Left renal cortex interstitium (tissue), 4 donors: ENCODE measurements around the gene TRIM65. TPM values are rescaled to one million over a fixed set of nuclear protein-coding genes. Genes with fewer than 3 reads are reported as not detected.
A peak's percentile ranks its signal among the peaks of the same experiment; 100 is the strongest.
"Not testable (repeated sequence)": the region's sequence is repeated elsewhere in the genome, so short reads cannot be mapped to it uniquely, and the experiment has no call there.

Experiments used
- DNase-seq, 4 donors: peaks; one replicate each; pipeline ENCODE4 v3.0.0-alpha.2; 2013; ENCODE audit warnings: low read depth in 4 of 4, low spot score in 2 of 4, missing footprints in 1 of 4
- polyA plus RNA-seq, 4 donors: library from polyadenylated mRNA; unstranded; fragments of 120-200 nt; gene quantifications; one replicate each; pipeline ENCODE4 v1.2.1, GENCODE V29; 2013; ENCODE audit not compliant: insufficient read length in 4 of 4

The TRIM65 gene
- polyA plus RNA-seq, 4 donors: 12.2 to 19.6 (median 15.9) TPM

- DNase-seq: no peak
These were observed 1.3 kb upstream of the TRIM65 start for GRCh38 chr17:75898065-75898464.

- DNase-seq: no peak
These were observed 639 bp upstream of the TRIM65 start for GRCh38 chr17:75897160-75898019.

GRCh38 chr17:75895370-75896155 lies 1.2 kb downstream of the TRIM65 start:
- DNase-seq: no peak

- no peak for DNase-seq
These were observed 2.6 kb downstream of the TRIM65 start for GRCh38 chr17:75894049-75894733.

GRCh38 chr17:75893305-75894048 lies 3.3 kb downstream of the TRIM65 start:
- DNase-seq: no peak

GRCh38 chr17:75892556-75893224 lies 4.1 kb downstream of the TRIM65 start:
- DNase-seq: no peak

- DNase-seq: no peak
These were observed 4.9 kb downstream of the TRIM65 start for GRCh38 chr17:75891605-75892555.

GRCh38 chr17:75891022-75891604 lies 5.6 kb downstream of the TRIM65 start:
- no peak for DNase-seq

- DNase-seq: no peak
These were observed 7.3 kb downstream of the TRIM65 start for GRCh38 chr17:75889454-75889853.

- no peak for DNase-seq
These were observed 8.3 kb downstream of the TRIM65 start for GRCh38 chr17:75888484-75888883.

- not testable (repeated sequence) for DNase-seq
These were observed 10.9 kb downstream of the TRIM65 start for GRCh38 chr17:75885860-75886259.

GRCh38 chr17:75885431-75885830 lies 11.3 kb downstream of the TRIM65 start:
- DNase-seq: no peak

GRCh38 chr17:75881678-75882454 lies 14.9 kb downstream of the TRIM65 start:
- DNase-seq: no peak

- DNase-seq: no peak
These were observed 16.5 kb downstream of the TRIM65 start for GRCh38 chr17:75880266-75880665.

- DNase-seq: no peak
These were observed 18.4 kb downstream of the TRIM65 start, which contains the start of gene TRIM47 for GRCh38 chr17:75878174-75878998. Gene TRIM47 (minus strand): TSS chr17:75878581. CDS start chr17:75878548, 33 bp downstream.

- peak in 1 of 4 donors; percentile 50 for DNase-seq
These were observed 19.0 kb downstream of the TRIM65 start for GRCh38 chr17:75877752-75878173.
